SKM-1 (cell line): ENCODE data around the gene PTGS1.

ENCODE experiments used
- DNase-seq: peaks from one replicate; lab custom pipeline; 2025; ENCODE audit not compliant: unreplicated experiment; lab: John Stamatoyannopoulos, UW

PTGS1 gene

DNA sequence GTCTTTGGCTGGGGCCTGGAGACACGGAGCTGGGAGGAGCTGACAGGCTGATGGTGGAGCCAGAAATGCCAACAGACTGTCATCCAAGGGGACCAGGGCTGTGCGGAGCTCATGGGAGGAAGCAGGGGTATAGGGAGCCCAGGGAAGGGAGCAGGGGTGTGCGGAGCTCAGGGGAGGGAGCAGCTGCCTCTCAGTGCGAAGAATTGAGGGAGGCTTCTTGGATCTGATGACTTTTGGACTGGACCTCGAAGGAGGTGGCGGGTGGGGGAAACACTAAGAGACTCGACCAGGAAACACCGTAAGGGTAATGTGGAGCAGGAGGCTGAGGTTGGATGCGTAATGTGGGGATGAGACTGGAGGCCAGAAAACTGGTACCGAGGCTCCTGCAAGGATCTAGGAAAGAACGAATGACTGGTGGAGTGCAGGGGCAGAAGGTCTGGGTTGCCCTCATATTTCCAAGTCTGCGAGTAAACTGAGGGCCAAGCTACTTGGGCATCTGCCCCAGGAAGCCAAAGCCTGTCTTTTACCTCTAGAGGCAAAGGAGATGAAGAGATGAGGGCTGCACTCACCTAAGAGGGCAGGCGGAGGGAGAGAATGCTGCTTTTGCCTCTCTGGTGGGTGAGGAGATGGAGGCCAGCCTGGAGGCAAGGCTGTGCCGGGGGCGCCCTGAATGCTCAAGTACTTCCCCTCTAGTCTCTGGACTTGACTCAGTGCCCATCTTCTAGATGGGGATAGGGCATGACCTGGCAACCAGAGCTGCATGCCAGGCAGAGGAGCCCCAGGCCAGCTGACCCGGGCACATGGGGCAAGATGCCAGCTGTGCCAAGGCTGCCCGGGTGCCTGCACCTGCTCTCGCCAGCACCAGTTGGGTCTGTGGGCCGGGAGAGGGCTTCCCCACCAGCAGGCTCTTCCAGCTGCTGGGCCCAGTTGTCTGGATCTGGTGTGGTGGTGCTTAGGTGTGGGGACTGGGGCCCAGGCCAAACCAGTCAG lies 2.3 kb downstream of the PTGS1 start:
- DNase-seq, result no peak

DNA sequence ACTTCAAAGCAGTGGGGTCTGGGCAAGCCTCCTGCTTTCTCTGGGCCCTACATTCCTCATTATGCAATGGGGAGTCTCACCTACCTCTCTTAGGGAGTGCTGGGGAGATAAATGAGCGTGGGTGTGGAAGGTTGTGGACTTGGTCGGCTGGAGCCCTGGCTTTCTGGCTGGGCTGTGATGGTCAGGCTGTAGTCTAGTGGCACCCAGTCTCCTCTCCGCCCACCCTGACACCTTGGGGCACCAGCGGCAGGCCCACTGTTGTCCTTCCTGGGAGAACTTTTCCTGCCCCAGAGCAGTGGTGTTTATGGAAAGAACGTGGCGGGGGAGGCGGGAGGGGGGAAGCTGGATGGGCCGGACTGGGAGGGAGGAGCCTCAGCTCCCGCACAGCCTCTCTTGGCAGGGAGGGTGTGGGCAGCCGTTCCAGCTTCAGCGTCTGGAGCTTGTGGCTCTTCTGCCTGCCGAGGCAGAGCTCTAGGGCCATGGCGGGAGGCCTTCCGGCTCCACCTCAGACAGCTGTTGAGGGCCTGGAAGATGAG lies 4.1 kb downstream of the PTGS1 start:
- no peak for DNase-seq

DNA sequence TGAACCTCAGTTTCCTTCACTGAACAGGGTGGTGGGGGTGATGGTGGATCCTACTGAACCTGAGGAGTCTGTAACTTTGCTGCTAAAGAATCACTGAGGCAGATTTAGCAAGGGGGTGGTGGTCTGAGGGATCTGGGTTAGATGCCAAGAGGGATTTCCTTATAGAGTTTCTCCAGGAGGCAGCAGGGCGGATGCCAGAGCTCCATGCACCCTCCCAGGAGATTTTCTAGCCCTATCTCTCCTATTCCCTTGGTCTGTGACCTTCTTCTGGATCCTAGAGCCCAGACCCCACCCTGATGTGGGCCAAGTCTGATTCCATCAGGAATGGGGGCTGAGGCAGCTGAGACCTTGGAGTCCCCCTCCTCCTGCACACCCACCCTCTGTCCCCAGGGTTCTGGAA lies 6.0 kb downstream of the PTGS1 start:
- DNase-seq, result no peak

DNA sequence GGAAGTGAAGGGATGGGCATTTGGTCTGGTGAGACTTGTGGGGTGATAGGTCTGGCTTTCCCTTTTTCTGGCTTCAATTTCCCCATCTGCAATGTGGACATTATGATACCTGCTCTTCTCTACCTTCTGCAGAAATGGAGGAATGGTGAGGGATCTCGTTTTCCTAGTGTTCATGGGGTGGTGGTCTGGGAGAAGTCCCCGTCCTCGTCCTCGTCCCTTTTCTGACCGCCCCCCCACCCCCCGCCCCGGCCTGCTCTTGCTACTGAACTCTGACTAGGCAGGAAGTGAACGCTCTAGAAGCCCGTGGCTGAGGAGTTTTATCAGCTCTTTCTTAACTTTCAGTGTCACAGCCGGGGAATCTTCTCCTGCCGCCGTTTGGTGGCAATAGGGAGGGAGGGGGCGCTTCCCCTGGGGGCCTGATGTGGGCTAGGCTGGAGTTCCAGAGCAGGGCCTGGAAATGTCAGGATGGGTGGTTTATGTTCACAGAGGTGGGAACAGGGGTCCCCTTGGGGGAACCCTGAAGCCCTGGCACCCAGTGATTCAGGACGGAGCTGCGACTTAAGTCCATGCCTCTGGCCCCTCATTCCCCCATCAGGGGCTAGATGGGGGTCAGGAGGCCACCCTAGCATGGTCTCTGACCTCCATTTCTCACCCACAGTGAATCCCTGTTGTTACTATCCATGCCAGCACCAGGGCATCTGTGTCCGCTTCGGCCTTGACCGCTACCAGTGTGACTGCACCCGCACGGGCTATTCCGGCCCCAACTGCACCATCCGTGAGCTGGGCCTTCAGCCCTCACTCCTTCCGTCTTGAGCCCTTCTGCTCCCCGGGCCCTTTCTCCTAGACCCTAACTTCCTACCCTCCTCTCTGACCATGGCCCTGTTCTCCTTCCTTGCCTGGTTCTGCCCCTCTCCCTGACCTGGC lies 6.7 kb downstream of the PTGS1 start:
- no peak for DNase-seq

DNA sequence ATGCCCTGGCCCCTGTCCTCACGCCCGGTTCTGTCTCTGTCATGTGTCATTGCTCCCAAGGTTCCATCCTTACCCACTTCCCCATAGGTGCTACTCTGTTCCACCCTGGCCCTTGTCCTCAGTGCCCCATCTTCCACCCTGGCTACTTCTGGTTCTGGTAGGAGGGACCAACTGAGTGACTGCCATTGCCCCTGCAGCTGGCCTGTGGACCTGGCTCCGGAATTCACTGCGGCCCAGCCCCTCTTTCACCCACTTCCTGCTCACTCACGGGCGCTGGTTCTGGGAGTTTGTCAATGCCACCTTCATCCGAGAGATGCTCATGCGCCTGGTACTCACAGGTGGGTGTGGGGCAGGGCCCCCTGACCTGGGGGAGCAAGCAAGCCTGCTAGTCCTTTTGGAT lies 7.4 kb downstream of the PTGS1 start:
- DNase-seq, result no peak

DNA sequence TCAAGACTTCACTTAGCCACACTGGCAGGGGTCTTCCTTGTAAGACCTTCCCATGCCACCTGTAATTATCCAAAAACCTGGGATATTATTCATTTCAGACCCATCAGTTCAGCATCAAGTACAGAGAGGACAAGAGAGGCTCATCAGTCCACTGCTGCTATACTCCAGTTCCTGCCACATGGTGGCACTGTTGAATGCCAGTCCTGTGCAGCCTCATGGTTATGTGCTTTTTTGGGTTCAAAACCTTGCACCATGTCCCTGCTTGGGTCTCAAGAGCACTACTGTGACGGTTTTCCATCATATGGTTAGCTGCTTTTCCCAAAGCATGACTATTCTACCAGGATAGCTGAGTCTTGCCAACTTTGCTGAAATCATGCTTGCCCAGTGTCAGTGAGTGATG lies 8.5 kb downstream of the PTGS1 start:
- no peak for DNase-seq

DNA sequence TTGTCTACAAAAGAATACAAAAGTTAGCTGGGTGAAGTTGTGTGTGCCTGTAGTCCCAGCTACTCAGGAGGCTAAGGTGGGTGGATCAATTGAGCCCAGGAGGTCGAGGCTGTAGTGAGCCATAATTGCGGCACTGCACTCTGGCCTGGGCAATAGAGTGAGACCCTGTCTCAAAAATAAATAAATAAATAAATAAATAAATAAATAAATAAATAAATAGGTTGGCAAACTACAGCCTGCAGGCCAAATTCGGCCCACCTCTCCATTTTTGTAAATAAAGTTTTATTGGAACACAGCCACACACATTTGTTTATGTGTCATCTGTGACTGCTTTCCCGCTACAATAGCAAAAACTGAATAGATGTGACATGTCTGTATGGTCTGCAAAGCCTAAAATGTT lies 9.5 kb downstream of the PTGS1 start:
- DNase-seq, result no peak

DNA sequence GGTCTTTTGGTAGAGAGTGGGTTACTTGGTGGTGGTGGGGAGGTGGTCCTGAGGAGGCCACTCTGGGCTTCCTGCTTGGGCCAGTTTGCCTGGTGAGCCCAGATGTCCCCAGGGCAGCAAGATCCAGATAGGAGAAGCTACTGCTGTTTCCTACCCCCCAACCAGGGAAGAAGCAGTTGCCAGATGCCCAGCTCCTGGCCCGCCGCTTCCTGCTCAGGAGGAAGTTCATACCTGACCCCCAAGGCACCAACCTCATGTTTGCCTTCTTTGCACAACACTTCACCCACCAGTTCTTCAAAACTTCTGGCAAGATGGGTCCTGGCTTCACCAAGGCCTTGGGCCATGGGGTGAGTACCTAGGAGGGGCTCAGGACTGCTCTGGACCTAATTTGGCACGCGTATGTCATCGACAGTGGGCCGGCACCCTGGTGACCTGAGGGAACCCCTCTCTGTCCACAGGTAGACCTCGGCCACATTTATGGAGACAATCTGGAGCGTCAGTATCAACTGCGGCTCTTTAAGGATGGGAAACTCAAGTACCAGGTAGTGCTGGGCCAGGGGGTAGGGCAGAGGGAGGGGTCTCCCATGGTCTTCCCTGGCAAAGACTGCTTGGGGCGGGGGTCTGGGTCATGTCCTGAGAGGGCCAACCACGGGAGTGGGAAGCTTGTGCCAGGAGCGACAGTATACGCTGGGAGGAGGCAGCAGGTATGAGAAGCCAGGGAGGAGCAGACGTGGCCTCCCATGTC lies 10.6 kb downstream of the PTGS1 start:
- no peak for DNase-seq

DNA sequence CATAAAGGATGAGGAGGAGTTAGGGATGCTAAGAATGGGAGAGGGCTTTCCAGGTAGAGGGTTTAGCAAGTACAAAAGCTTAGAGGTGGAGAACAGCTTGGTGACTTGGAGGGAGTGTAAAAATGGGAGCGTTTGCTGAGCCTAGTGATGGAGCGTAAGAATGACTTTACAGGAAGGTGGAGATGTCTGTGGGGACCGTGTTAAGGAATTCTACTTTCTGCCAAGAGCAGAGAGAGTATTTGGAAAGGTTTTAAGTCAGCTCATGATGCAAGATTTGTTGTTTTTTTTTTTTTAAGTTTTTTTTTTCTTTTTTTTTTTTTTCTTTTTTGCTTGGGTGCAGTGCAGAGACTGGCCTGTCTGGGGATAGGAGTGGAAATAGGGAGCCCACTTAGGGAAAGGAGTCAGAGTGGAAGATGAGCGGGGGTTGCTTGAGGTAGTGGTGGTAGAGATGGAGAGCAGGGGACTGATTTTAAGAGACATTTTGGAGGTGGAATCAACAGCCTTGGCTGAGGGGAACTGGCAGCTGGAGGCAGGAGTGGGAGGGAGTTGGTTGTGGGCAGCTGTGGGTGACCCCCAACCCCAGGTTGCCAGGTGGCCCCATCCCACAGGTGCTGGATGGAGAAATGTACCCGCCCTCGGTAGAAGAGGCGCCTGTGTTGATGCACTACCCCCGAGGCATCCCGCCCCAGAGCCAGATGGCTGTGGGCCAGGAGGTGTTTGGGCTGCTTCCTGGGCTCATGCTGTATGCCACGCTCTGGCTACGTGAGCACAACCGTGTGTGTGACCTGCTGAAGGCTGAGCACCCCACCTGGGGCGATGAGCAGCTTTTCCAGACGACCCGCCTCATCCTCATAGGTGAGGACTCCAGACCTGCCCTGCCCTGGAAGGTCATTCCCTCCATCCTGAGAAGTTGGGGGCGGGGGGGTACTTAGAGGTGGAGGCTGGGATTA lies 12.4 kb downstream of the PTGS1 start:
- no peak for DNase-seq

DNA sequence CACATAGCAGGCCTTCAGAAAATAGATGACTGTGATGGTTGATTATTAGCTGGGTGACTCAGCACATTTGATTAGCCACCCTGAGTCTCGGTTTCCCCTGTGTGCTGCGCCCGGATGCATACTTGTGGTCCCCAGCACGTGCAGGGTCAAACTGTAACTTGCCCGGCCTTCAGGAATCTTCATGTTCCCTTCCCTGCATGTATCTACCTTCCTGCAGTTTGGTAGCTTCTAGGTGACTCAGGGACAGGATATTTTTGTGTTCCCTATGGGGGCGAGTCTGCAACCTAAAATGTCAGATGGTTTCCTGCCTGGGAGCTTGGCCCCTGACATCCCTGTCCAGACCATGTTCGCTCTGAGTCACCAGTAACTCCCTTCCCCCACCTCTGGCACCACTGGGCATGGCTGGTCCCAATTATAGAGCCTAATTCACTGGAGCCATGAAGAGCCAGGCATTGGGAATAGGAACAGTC lies 13.2 kb downstream of the PTGS1 start:
- DNase-seq, result no peak

DNA sequence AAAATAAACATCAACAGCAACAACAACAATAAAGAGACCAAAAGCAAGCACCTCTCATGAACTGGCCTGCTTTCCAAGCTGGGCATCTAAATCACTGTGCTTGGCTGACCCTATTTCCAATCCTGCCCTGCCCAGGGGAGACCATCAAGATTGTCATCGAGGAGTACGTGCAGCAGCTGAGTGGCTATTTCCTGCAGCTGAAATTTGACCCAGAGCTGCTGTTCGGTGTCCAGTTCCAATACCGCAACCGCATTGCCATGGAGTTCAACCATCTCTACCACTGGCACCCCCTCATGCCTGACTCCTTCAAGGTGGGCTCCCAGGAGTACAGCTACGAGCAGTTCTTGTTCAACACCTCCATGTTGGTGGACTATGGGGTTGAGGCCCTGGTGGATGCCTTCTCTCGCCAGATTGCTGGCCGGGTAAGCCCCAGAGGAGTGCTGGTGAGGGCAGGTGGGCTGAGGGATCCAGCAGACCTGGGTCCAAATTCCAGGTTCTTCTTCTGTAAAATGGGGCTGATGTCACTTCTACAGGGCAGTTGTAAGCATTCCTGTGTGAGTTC lies 15.6 kb downstream of the PTGS1 start:
- no peak for DNase-seq

DNA sequence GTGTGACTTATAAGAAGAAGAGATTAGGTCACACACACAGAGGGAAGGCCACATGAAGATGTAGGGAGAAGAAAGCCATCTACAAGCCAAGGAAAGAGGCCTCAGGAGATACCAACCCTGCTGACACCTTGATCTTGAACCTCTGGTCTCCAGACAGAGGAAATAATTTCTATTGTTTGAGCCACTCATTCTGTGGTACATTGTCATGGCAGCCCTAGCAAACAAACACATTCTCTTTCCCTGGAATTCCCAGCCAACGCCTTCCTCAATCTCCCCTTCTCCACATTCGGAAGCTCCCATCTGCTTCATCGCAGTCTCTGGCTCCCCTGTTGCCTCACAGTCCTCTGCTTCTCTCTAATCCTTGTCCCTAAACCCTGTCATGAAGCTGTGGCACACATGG lies 16.7 kb downstream of the PTGS1 start:
- DNase-seq, result no peak

DNA sequence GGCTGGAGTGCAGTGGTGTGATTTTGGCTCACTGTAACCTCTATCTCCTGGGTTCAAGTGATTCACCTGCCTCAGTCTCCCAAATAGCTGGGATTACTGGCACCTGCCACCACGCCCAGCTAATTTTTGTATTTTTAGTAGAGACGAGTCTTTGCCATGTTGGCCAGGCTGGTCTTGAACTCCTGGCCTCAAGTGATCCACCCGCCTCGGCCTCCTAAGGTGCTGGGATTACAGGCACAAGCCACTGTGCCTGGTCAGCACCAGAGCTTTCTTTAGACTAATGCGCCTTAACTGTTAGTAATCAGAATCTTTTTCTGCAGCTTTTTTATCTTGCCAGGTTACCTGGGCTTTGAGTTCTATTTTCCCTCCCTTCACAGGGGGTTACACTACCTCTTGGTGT lies 18.4 kb downstream of the PTGS1 start:
- DNase-seq, result no peak

DNA sequence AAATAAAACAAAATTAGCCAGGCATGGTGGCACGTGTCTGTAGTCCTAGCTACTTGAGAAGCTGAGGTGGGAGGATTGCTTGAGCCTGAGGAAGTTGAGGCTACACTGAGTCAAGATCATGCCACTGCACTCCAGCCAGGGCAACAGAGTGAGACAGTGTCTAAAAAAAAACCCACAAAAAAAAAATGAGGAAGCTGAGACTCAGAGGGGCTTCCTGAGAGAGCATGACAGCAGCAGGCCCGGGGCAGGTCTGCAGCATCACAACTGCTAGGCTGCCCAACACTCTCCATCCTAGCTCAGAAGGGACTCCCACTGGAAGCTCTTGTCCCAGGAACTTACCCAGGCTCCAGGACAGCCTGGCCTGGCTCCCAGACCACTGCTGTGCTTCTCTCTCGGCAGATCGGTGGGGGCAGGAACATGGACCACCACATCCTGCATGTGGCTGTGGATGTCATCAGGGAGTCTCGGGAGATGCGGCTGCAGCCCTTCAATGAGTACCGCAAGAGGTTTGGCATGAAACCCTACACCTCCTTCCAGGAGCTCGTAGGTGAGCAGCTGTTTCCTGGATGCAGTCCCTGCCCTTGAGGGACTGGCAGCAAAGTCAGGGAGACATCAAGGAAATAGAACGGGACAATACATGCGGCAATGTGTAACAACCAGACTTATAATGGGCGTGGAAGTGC lies 19.1 kb downstream of the PTGS1 start:
- DNase-seq, result no peak

DNA sequence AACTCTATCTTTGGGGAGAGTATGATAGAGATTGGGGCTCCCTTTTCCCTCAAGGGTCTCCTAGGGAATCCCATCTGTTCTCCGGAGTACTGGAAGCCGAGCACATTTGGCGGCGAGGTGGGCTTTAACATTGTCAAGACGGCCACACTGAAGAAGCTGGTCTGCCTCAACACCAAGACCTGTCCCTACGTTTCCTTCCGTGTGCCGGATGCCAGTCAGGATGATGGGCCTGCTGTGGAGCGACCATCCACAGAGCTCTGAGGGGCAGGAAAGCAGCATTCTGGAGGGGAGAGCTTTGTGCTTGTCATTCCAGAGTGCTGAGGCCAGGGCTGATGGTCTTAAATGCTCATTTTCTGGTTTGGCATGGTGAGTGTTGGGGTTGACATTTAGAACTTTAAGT lies 21.5 kb downstream of the PTGS1 start:
- no peak for DNase-seq

DNA sequence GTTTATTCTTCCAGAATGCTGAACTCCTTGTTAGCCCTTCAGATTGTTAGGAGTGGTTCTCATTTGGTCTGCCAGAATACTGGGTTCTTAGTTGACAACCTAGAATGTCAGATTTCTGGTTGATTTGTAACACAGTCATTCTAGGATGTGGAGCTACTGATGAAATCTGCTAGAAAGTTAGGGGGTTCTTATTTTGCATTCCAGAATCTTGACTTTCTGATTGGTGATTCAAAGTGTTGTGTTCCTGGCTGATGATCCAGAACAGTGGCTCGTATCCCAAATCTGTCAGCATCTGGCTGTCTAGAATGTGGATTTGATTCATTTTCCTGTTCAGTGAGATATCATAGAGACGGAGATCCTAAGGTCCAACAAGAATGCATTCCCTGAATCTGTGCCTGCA lies 21.9 kb downstream of the PTGS1 start:
- DNase-seq, result no peak

DNA sequence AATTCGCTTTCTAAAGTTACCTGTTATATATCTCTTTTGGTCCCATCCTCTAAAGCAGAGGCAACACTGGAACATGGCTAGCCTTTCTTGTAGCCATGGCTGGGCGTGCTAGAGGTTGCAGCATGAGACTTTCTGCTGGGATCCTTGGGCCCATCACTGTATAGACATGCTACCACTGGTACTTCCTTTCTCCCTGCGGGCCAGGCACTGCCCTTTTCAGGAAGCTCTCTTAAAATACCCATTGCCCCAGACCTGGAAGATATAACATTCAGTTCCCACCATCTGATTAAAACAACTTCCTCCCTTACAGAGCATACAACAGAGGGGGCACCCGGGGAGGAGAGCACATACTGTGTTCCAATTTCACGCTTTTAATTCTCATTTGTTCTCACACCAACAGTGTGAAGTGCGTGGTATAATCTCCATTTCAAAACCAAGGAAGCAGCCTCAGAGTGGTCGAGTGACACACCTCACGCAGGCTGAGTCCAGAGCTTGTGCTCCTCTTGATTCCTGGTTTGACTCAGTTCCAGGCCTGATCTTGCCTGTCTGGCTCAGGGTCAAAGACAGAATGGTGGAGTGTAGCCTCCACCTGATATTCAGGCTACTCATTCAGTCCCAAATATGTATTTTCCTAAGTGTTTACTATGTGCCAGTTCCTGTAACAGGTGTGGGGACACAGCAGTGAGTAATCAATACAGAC lies 22.6 kb downstream of the PTGS1 start:
- no peak for DNase-seq
